NCI-H1092 treated with DMSO at 0.1 percent for 48 hours (cell line): ENCODE results near the gene SLC38A7.
"Not testable (repeated sequence)": the region's sequence is repeated elsewhere in the genome, so short reads cannot be mapped to it uniquely, and the experiment has no call there.

Experiments
- DNase-seq: peaks from one replicate; lab custom pipeline; 2025; lab: John Stamatoyannopoulos, UW

Gene SLC38A7

GRCh38 chr16:58678269-58678668 is 6.3 kb downstream of the SLC38A7 start:
- DNase-seq, result no peak

GRCh38 chr16:58670946-58671583 is 13.5 kb downstream of the SLC38A7 start:
- DNase-seq, result no peak

GRCh38 chr16:58670177-58670576 is 14.4 kb downstream of the SLC38A7 start:
- DNase-seq, result no peak

- DNase-seq, result no peak
Observed at GRCh38 chr16:58665200-58665599, 19.4 kb downstream of the SLC38A7 start.

- DNase-seq, result peak; percentile 65
Observed at GRCh38 chr16:58661199-58661830, 23.3 kb downstream of the SLC38A7 start.

GRCh38 chr16:58659911-58660310 is 24.7 kb downstream of the SLC38A7 start:
- DNase-seq, result not testable (repeated sequence)

GRCh38 chr16:58658796-58659211 is 25.8 kb downstream of the SLC38A7 start:
- no peak for DNase-seq

GRCh38 chr16:58656899-58657298 is 27.7 kb downstream of the SLC38A7 start:
- DNase-seq, result no peak

- DNase-seq, result no peak
Observed at GRCh38 chr16:58655215-58655596, 29.4 kb downstream of the SLC38A7 start.

GRCh38 chr16:58654560-58655214 is 29.9 kb downstream of the SLC38A7 start:
- DNase-seq, result no peak

GRCh38 chr16:58652741-58653140 is 31.8 kb downstream of the SLC38A7 start:
- DNase-seq, result no peak

GRCh38 chr16:58651965-58652348 is 32.6 kb downstream of the SLC38A7 start:
- DNase-seq, result no peak

GRCh38 chr16:58649707-58650106 is 34.9 kb downstream of the SLC38A7 start:
- no peak for DNase-seq

- DNase-seq, result no peak
Observed at GRCh38 chr16:58647107-58647506, 37.5 kb downstream of the SLC38A7 start.

- DNase-seq, result no peak
Observed at GRCh38 chr16:58644765-58645487, 39.6 kb downstream of the SLC38A7 start.

GRCh38 chr16:58644108-58644507 is 40.5 kb downstream of the SLC38A7 start:
- DNase-seq, result no peak

GRCh38 chr16:58640949-58641348 is 43.6 kb downstream of the SLC38A7 start:
- no peak for DNase-seq

GRCh38 chr16:58639836-58640235 is 44.7 kb downstream of the SLC38A7 start:
- DNase-seq, result no peak

GRCh38 chr16:58639230-58639629 is 45.3 kb downstream of the SLC38A7 start:
- no peak for DNase-seq

- no peak for DNase-seq
Observed at GRCh38 chr16:58638148-58639036, 46.2 kb downstream of the SLC38A7 start.

GRCh38 chr16:58637021-58637420 is 47.5 kb downstream of the SLC38A7 start:
- not testable (repeated sequence) for DNase-seq

- DNase-seq, result no peak
Observed at GRCh38 chr16:58636466-58636865, 48.1 kb downstream of the SLC38A7 start.
